Measurements from ENCODE around the gene CCDC81. TPM values are rescaled to one million over a fixed set of nuclear protein-coding genes. Genes with fewer than 3 reads are reported as not detected.
A peak's percentile ranks its signal among the peaks of the same experiment; 100 is the strongest.

The CCDC81 gene
- total RNA-seq, 1 donor: 0.36 TPM

DNA sequence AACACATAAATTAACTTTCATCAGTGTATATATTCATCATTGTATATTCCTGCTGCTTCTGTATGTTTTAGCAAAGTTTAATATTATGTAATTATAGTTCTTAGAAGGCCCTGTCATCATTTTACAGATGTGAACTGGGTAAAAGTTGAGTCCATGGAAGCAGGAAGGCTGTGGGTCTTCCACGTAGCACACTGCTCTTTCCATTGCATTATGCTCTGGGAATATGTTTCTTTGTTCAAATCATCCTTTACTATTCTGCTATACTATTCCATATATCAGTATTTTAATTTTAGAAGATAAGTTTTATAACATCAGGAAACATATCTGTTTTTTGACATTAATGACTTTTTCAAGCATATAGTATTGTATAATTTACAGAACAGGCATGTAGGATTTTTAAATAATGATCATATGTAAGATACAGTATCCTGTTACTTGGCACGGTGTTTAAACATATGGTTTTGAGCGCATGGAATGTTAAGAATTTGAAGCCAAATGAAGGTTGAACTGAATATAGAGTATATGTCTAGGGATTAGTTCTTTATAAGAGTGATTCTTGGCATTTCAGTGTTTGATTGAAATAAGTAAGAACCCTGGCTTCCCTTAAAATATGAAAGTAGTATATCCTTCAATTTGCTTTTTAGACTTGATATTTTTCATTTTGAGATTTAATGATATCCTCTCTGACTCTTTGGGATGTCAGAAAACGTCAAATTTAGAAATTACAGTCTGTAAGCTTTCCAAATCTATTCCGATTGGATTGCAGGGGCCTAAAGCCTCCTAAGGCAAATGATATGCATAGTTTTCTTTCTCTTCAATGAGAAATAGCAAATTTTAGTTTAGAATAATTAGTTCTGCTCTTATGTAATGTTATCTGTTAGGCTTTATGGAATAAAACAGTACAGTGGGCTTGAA, 8.6 kb downstream of the CCDC81 start:
- H3K4me3 ChIP-seq (ENCODE audit: low read depth, low read length): no peak overlapping the region
- TF ChIP-seq, protein P1, sequence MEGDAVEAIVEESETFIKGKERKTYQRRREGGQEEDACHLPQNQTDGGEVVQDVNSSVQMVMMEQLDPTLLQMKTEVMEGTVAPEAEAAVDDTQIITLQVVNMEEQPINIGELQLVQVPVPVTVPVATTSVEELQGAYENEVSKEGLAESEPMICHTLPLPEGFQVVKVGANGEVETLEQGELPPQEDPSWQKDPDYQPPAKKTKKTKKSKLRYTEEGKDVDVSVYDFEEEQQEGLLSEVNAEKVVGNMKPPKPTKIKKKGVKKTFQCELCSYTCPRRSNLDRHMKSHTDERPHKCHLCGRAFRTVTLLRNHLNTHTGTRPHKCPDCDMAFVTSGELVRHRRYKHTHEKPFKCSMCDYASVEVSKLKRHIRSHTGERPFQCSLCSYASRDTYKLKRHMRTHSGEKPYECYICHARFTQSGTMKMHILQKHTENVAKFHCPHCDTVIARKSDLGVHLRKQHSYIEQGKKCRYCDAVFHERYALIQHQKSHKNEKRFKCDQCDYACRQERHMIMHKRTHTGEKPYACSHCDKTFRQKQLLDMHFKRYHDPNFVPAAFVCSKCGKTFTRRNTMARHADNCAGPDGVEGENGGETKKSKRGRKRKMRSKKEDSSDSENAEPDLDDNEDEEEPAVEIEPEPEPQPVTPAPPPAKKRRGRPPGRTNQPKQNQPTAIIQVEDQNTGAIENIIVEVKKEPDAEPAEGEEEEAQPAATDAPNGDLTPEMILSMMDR (IDR thresholded peaks at IDR 0.05; ENCODE audit: insufficient read depth, low read length): no peak
- DNase-seq (ENCODE audit: low read depth): no peak

GRCh38 chr11:86386283-86386682, 11.6 kb downstream of the CCDC81 start:
- no peak for DNase-seq (ENCODE audit: low read depth)
- H3K4me3 ChIP-seq (ENCODE audit: low read depth, low read length): no peak overlapping the region
- TF ChIP-seq, protein P1 (IDR thresholded peaks at IDR 0.05; ENCODE audit: insufficient read depth, low read length): no peak

GRCh38 chr11:86386746-86387145, 12.1 kb downstream of the CCDC81 start:
- peak; percentile 47 for DNase-seq (ENCODE audit: low read depth)
- TF ChIP-seq, protein P1 (IDR thresholded peaks at IDR 0.05; ENCODE audit: insufficient read depth, low read length): no peak
- H3K4me3 ChIP-seq (ENCODE audit: low read depth, low read length): no peak overlapping the region

DNA sequence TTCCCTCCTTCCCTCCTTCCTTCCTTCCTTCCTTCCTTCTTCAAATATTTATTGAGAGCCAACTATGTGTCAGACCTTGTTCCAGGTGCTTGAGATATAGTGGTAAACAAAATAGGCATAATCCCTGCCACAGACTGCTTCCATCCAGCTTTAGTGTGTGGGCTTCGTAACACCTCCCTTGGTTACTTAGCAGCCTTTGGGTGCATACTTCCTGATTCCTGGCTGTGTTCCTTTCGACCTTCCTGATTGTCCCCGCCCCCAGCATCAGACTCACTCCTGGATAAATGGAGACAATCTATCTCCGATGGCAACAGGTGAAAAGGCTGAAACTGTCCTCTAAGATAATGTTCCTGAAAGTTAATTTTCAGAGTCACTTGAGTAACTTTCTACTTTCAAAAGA, 13.5 kb downstream of the CCDC81 start:
- TF ChIP-seq, protein P1 (IDR thresholded peaks at IDR 0.05; ENCODE audit: insufficient read depth, low read length): no peak
- no peak for DNase-seq (ENCODE audit: low read depth)
- H3K4me3 ChIP-seq (ENCODE audit: low read depth, low read length): no peak overlapping the region

DNA sequence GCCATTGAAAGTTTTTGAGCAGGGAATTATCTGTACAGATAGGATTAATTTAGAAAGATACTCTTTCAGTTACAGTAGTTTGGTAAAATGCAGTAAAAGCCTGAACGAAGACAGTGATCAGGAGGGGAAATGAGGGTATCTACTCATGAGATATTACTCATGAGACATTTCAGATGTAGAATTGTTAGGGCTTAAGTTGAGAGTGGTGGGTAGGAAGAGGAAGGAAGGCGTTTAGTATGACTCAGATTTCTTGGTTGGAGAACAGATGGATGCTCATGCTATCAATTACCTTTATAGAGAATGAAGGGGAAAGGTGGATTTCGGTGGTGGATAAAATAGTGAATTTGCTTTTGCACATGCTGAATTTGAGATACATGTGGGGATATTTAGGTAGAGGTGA, 15.8 kb downstream of the CCDC81 start:
- TF ChIP-seq, protein P1 (IDR thresholded peaks at IDR 0.05; ENCODE audit: insufficient read depth, low read length): no peak
- no peak for DNase-seq (ENCODE audit: low read depth)
- no peak overlapping the region for H3K4me3 ChIP-seq (ENCODE audit: low read depth, low read length)

- TF ChIP-seq, protein P1 (IDR thresholded peaks at IDR 0.05; ENCODE audit: insufficient read depth, low read length): no peak
- no peak for DNase-seq (ENCODE audit: low read depth)
- H3K4me3 ChIP-seq (ENCODE audit: low read depth, low read length): no peak overlapping the region
Observed at GRCh38 chr11:86395061-86395551, 20.4 kb downstream of the CCDC81 start.

Measured in fibroblast of the aortic adventitia (primary cell).